NT2/D1 (cell line): ENCODE results near the gene RHBDD1.

ENCODE experiments used
- DNase-seq: peaks from one replicate; pipeline ENCODE4 v3.0.0-alpha.2; 2011; ENCODE audit warnings: low read depth, low spot score
- H3K27me3 ChIP-seq: 2 replicates; pipeline ENCODE4 v1.6.0; 2011; ENCODE audit warnings: mild to moderate bottlenecking; ENCODE audit not compliant: insufficient read length, insufficient read depth
- H3K36me3 ChIP-seq: 2 replicates; pipeline ENCODE4 v1.6.1; 2011; ENCODE audit warnings: mild to moderate bottlenecking, low read length, mixed read lengths; ENCODE audit not compliant: insufficient read depth, insufficient read length
- H3K4me1 ChIP-seq: 2 replicates; pipeline ENCODE4 v1.5.1; 2011; ENCODE audit not compliant: insufficient read depth, insufficient read length
- H3K4me3 ChIP-seq: 2 replicates; pipeline ENCODE4 v1.5.1; 2011; ENCODE audit warnings: low read depth; ENCODE audit not compliant: insufficient read length
- H3K9ac ChIP-seq: 2 replicates; pipeline ENCODE4 v1.6.0; 2011; ENCODE audit warnings: low read depth; ENCODE audit not compliant: insufficient read length
- H3K9me3 ChIP-seq: 2 replicates; pipeline ENCODE4 v1.5.1; 2011; ENCODE audit warnings: mild to moderate bottlenecking, low read length; ENCODE audit not compliant: insufficient read depth
- SUZ12 ChIP-seq: IDR thresholded peaks from 2 replicates; pipeline ENCODE4 v1.6.1; 2011; ENCODE audit not compliant: insufficient read length, insufficient read depth; ENCODE audit errors: extremely low read depth
- YY1 ChIP-seq: IDR thresholded peaks from 2 replicates; pipeline ENCODE4 v1.6.1; 2011; ENCODE audit not compliant: insufficient read length, insufficient read depth
- ZNF274 ChIP-seq: IDR thresholded peaks from 2 replicates; pipeline ENCODE4 v1.6.1; 2011; ENCODE audit warnings: mild to moderate bottlenecking, low read depth, low read length

The RHBDD1 gene

GRCh38 chr2:226977775-226978190 lies 141.9 kb downstream of the RHBDD1 start:
- Histone ChIP-seq H3K9me3 (no peaks in the 10 kb centered on the region; the same call in 1 of the 2 replicates), H3K9ac (no peak overlapping the region), H3K36me3 (no peaks in the 10 kb centered on the region), H3K27me3 (no peaks in the 10 kb centered on the region), H3K4me3 (no peak overlapping the region), H3K4me1 (no peaks in the 10 kb centered on the region)
- no peak for DNase-seq
- no peak for TF ChIP-seq YY1
- no peak for TF ChIP-seq ZNF274
- TF ChIP-seq SUZ12: no peak

GRCh38 chr2:226978300-226978699 lies 142.4 kb downstream of the RHBDD1 start:
- Histone ChIP-seq H3K4me1 (no peaks in the 10 kb centered on the region), H3K4me3 (no peak overlapping the region), H3K9ac (no peak overlapping the region), H3K9me3 (no peaks in the 10 kb centered on the region; the same call in 1 of the 2 replicates), H3K27me3 (no peaks in the 10 kb centered on the region), H3K36me3 (no peaks in the 10 kb centered on the region)
- no peak for DNase-seq
- no peak for TF ChIP-seq YY1
- TF ChIP-seq SUZ12: no peak
- TF ChIP-seq ZNF274: no peak

- TF ChIP-seq SUZ12 (no peak), YY1 (no peak), ZNF274 (no peak)
- DNase-seq: no peak
- Histone ChIP-seq H3K36me3 (no peaks in the 10 kb centered on the region), H3K4me3 (no peak overlapping the region), H3K27me3 (no peaks in the 10 kb centered on the region), H3K4me1 (no peaks in the 10 kb centered on the region), H3K9ac (no peak overlapping the region), H3K9me3 (no peaks in the 10 kb centered on the region; the same call in 1 of the 2 replicates)
These were observed 143.2 kb downstream of the RHBDD1 start for GRCh38 chr2:226979004-226979403.

GRCh38 chr2:226981791-226982326 lies 146.0 kb downstream of the RHBDD1 start:
- TF ChIP-seq YY1 (no peak), SUZ12 (no peak), ZNF274 (no peak)

GRCh38 chr2:226983895-226984749 lies 148.3 kb downstream of the RHBDD1 start:
- TF ChIP-seq YY1: no peak
- no peaks in the 10 kb centered on the region for H3K9me3 ChIP-seq
- no peaks in the 10 kb centered on the region for H3K27me3 ChIP-seq
- no peak for DNase-seq
- no peak overlapping the region for H3K4me3 ChIP-seq
- no peaks in the 10 kb centered on the region for H3K36me3 ChIP-seq
- no peak overlapping the region for H3K9ac ChIP-seq
- H3K4me1 ChIP-seq: no peaks in the 10 kb centered on the region

More at GRCh38 chr2:226981791-226982326, 146.0 kb downstream of the RHBDD1 start:
- Histone ChIP-seq H3K4me1 (no peaks in the 10 kb centered on the region), H3K9ac (no peak overlapping the region), H3K4me3 (no peak overlapping the region), H3K36me3 (no peaks in the 10 kb centered on the region), H3K27me3 (no peaks in the 10 kb centered on the region), H3K9me3 (no peaks in the 10 kb centered on the region)
- DNase-seq: no peak

GRCh38 chr2:226984750-226985582 lies 149.1 kb downstream of the RHBDD1 start:
- TF ChIP-seq YY1: no peak
- no peak for TF ChIP-seq SUZ12
- no peak for TF ChIP-seq ZNF274
- DNase-seq: peak; percentile 38
- Histone ChIP-seq H3K9ac (no peak overlapping the region), H3K4me1 (no peaks in the 10 kb centered on the region), H3K36me3 (no peaks in the 10 kb centered on the region), H3K27me3 (no peaks in the 10 kb centered on the region), H3K4me3 (no peak overlapping the region), H3K9me3 (no peaks in the 10 kb centered on the region)

- no peak for DNase-seq
- Histone ChIP-seq H3K9me3 (no peaks in the 10 kb centered on the region), H3K4me1 (no peaks in the 10 kb centered on the region), H3K27me3 (no peaks in the 10 kb centered on the region), H3K9ac (no peak overlapping the region), H3K36me3 (no peaks in the 10 kb centered on the region), H3K4me3 (no peak overlapping the region)
- TF ChIP-seq YY1: no peak
- TF ChIP-seq SUZ12: no peak
- TF ChIP-seq ZNF274: no peak
These were observed 149.7 kb downstream of the RHBDD1 start for GRCh38 chr2:226985583-226985946.
